ENCODE data around the gene NSRP1. TPM values are rescaled to one million over a fixed set of nuclear protein-coding genes. Genes with fewer than 3 reads are reported as not detected.

The NSRP1 gene
- total and polyA plus RNA-seq, 2 donors (not counting 3 experiments of a cell fraction or from before 2014, with no cell fraction given), result 11.2 to 29.1 TPM

GRCh38 chr17:30217746-30218245, 101.2 kb downstream of the NSRP1 start:
- Histone ChIP-seq H3K9me1 (replicated peaks; ENCODE audit: control insufficient read depth, extremely low read depth, insufficient read depth, low read length) (no peaks in the 10 kb centered on the region), H3K4me2 (ENCODE audit: insufficient read depth, low read length) (no peak overlapping the region)
- CTCF ChIA-PET, result no interaction called here

GRCh38 chr17:30218799-30219198, 102.2 kb downstream of the NSRP1 start:
- intact Hi-C loops (cut with micrococcal nuclease), result no loop called here

More at GRCh38 chr17:30217746-30218245, 101.2 kb downstream of the NSRP1 start:
- H2AFZ ChIP-seq (ENCODE audit: low read depth, low read length), result no peak overlapping the region
- TF ChIP-seq GATA2 (IDR thresholded peaks at IDR 0.05; ENCODE audit: insufficient read depth, insufficient read length, low read depth, low read length) (no peak), MAX (IDR thresholded peaks at IDR 0.05; ENCODE audit: insufficient read depth, insufficient read length) (no peak)
- dilution Hi-C loops (cut with MboI; ENCODE audit: extremely low pct_ligation_motif_present, low sequenced_read_pairs), result no loop called here
- no peaks in the 10 kb centered on the region for H4K20me1 ChIP-seq (replicated peaks; ENCODE audit: control insufficient read depth, extremely low read depth, insufficient read depth, low read length)
- no TSS peak for BruUV-seq (replicated peaks)
- no peaks in the 10 kb centered on the region for H3K4me1 ChIP-seq (ENCODE audit: control insufficient read depth, extremely low read depth, insufficient read depth, low read length)
- POLR2A ChIA-PET, result no interaction called here
- no peaks in the 10 kb centered on the region for H3K79me2 ChIP-seq (ENCODE audit: control insufficient read depth, insufficient read depth, low read length)
- no peak overlapping the region for H3K27ac ChIP-seq (ENCODE audit: insufficient read depth, low read depth, low read length)
- FAIRE-seq (no peak), DNase-seq (ENCODE audit: low read depth, low spot score) (no peak)
- peaks cover 16% of the 10 kb centered on the region in 2 experiments for H3K27me3 ChIP-seq (ENCODE audit: control insufficient read depth in 2 of 2, insufficient read depth in 2 of 2, low read length in 2 of 2)
- H3K9me3 ChIP-seq (replicated peaks; ENCODE audit: control insufficient read depth, insufficient read depth, low read length), result no peaks in the 10 kb centered on the region
- intact Hi-C loops (cut with micrococcal nuclease), result no loop called here
- no peaks in the 10 kb centered on the region for H3K36me3 ChIP-seq (ENCODE audit: control insufficient read depth in 2 of 2, extremely low read depth in 1 of 2, insufficient read depth in 2 of 2, low read length in 2 of 2)
- H3K9ac ChIP-seq (replicated peaks; ENCODE audit: extremely low read depth, insufficient read depth, low read length), result no peak overlapping the region
- no peak overlapping the region for H3K4me3 ChIP-seq (replicated peaks in 1 of 3; ENCODE audit: insufficient read depth in 1 of 3, low read depth in 1 of 3, low read length in 3 of 3)

More at GRCh38 chr17:30218799-30219198, 102.2 kb downstream of the NSRP1 start:
- peaks cover 16% of the 10 kb centered on the region in 2 experiments for H3K27me3 ChIP-seq (ENCODE audit: control insufficient read depth in 2 of 2, insufficient read depth in 2 of 2, low read length in 2 of 2)
- no TSS peak for BruUV-seq (replicated peaks)
- no peaks in the 10 kb centered on the region for H3K9me1 ChIP-seq (replicated peaks; ENCODE audit: control insufficient read depth, extremely low read depth, insufficient read depth, low read length)
- H3K79me2 ChIP-seq (ENCODE audit: control insufficient read depth, insufficient read depth, low read length), result no peaks in the 10 kb centered on the region
- no peaks in the 10 kb centered on the region for H3K36me3 ChIP-seq (ENCODE audit: control insufficient read depth in 2 of 2, extremely low read depth in 1 of 2, insufficient read depth in 2 of 2, low read length in 2 of 2)
- H3K9me3 ChIP-seq (replicated peaks; ENCODE audit: control insufficient read depth, insufficient read depth, low read length), result no peaks in the 10 kb centered on the region
- H3K27ac ChIP-seq (ENCODE audit: insufficient read depth, low read depth, low read length), result no peak overlapping the region
- H3K4me1 ChIP-seq (ENCODE audit: control insufficient read depth, extremely low read depth, insufficient read depth, low read length), result no peaks in the 10 kb centered on the region
- H3K4me2 ChIP-seq (ENCODE audit: insufficient read depth, low read length), result no peak overlapping the region
- FAIRE-seq (no peak), DNase-seq (ENCODE audit: low read depth, low spot score) (no peak)
- no peak overlapping the region for H2AFZ ChIP-seq (ENCODE audit: low read depth, low read length)
- dilution Hi-C loops (cut with MboI; ENCODE audit: extremely low pct_ligation_motif_present, low sequenced_read_pairs), result no loop called here
- ChIA-PET POLR2A (no interaction called here), CTCF (no interaction called here)
- no peaks in the 10 kb centered on the region for H4K20me1 ChIP-seq (replicated peaks; ENCODE audit: control insufficient read depth, extremely low read depth, insufficient read depth, low read length)
- H3K4me3 ChIP-seq (replicated peaks in 1 of 3; ENCODE audit: insufficient read depth in 1 of 3, low read depth in 1 of 3, low read length in 3 of 3), result no peak overlapping the region
- TF ChIP-seq MYC (IDR thresholded peaks at IDR 0.05; ENCODE audit: low read depth, low read length), result no peak
- TF ChIP-seq FOS (IDR thresholded peaks at IDR 0.05; ENCODE audit: borderline replicate concordance, insufficient read depth, low read length), result no peak
- H3K9ac ChIP-seq (replicated peaks; ENCODE audit: extremely low read depth, insufficient read depth, low read length), result no peak overlapping the region

Data from endothelial cell of umbilical vein (primary cell).